ENCODE data around the gene SP110. TPM values are rescaled to one million over a fixed set of nuclear protein-coding genes. Genes with fewer than 3 reads are reported as not detected.

SP110 gene
- total and polyA plus RNA-seq, 2 of the 4 experiments (the other 2 are of a cell fraction) = 9.3 to 10.2 TPM

- H2BK15ac ChIP-seq (ENCODE audit: low read depth, low read length) = 0 out of 3 replicates have a peak overlapping the region, but pooled peaks have one; percentile 28
- CTCF ChIA-PET = interaction anchor here (1.2 kb wide), 1 partner anchor 29 kb away, joined by 7 read pairs; no protein-coding TSS in a partner anchor
- no peaks in the 10 kb centered on the region; the same call in 1 of the 2 replicates for H3K4me1 ChIP-seq (ENCODE audit: control insufficient read depth, insufficient read depth, low read length)
- no peaks in the 10 kb centered on the region for H3K36me3 ChIP-seq (ENCODE audit: control insufficient read depth, insufficient read depth, low read length)
- H3K56ac ChIP-seq (ENCODE audit: extremely low read depth, insufficient read depth, low read length) = no peak overlapping the region
- H3K4me2 ChIP-seq (ENCODE audit: low read depth, low read length) = peak overlapping the region; percentile 42; the same call in 1 of the 2 replicates
- no peak overlapping the region for H3K23ac ChIP-seq (ENCODE audit: low read depth, low read length)
- dilution Hi-C loops (cut with HindIII; ENCODE audit: low sequenced_read_pairs, unreplicated experiment) = no loop called here
- no peaks in the 10 kb centered on the region for H4K20me1 ChIP-seq (ENCODE audit: insufficient read depth, low read length)
- 0 out of 2 replicates have a peak overlapping the region, but pooled peaks have one; percentile 16 for H3K4ac ChIP-seq (ENCODE audit: low read depth, low read length)
- no peak overlapping the region for H2AK5ac ChIP-seq (ENCODE audit: low read depth, low read length)
- peaks cover 7% of the 10 kb centered on the region for H3K9me3 ChIP-seq (ENCODE audit: control insufficient read depth, insufficient read depth, low read length)
- no TSS peak for BruUV-seq (replicated peaks)
- H4K91ac ChIP-seq (ENCODE audit: insufficient read depth, low read depth, low read length) = no peak overlapping the region
- peak overlapping the region; percentile 51; the same call in 1 of the 2 replicates for H4K5ac ChIP-seq (ENCODE audit: low read depth, low read length)
- no peak overlapping the region for H3K9ac ChIP-seq (ENCODE audit: low read depth, low read length)
- DNase-seq (peak; percentile 64), ATAC-seq (ENCODE audit: low read depth) (peak; percentile 76)
- peak overlapping the region; percentile 1 for H2AFZ ChIP-seq (replicated peaks; ENCODE audit: low read length, poor library complexity)
- WGBS, 2 experiments (ENCODE audit: extremely low coverage in 2 of 2, insufficient read length in 1 of 2) = 90% methylated on average over 2 of the region's 11 CpGs; no CpG with 5 or more reads in 1 of the 2 experiments
- H3K27ac ChIP-seq (ENCODE audit: insufficient read depth, low read length) = no peak overlapping the region; the same call in 1 of the 2 replicates
- H3K4me3 ChIP-seq (ENCODE audit: insufficient read depth, low read depth, low read length) = no peak overlapping the region
- peak overlapping the region; percentile 47 for H2BK5ac ChIP-seq (ENCODE audit: low read depth, low read length, poor library complexity, severe bottlenecking)
- H3K9me1 ChIP-seq (ENCODE audit: insufficient read depth, low read length) = no peaks in the 10 kb centered on the region
- no peak overlapping the region for H3K14ac ChIP-seq (replicated peaks; ENCODE audit: low read depth, low read length)
- TF ChIP-seq USF2 (IDR thresholded peaks at IDR 0.05; ENCODE audit: low read depth, low read length) = no peak
- no peak for TF ChIP-seq CHD1 (IDR thresholded peaks at IDR 0.05; ENCODE audit: low read depth, low read length)
- TF ChIP-seq RFX5 (IDR thresholded peaks at IDR 0.05; ENCODE audit: low read depth, low read length) = no peak
- no peak for TF ChIP-seq BHLHE40 (IDR thresholded peaks at IDR 0.05; ENCODE audit: low read depth, low read length)
- no peak for TF ChIP-seq RAD21 (IDR thresholded peaks at IDR 0.05; ENCODE audit: low read length)
- no peak for TF ChIP-seq FOS (IDR thresholded peaks at IDR 0.05; ENCODE audit: low read depth, low read length)
- TF ChIP-seq MAZ (IDR thresholded peaks at IDR 0.05; ENCODE audit: borderline replicate concordance, low read depth, low read length) = no peak
- TF ChIP-seq NFE2L2 (IDR thresholded peaks at IDR 0.05; ENCODE audit: low read depth, low read length) = no peak
- no peak for TF ChIP-seq SMC3 (IDR thresholded peaks at IDR 0.05; ENCODE audit: low read depth, low read length)
- no peak for TF ChIP-seq MXI1 (IDR thresholded peaks at IDR 0.05; ENCODE audit: borderline replicate concordance, low read depth, low read length)
- TF ChIP-seq POLR2A (IDR thresholded peaks at IDR 0.05; ENCODE audit: low read depth, low read length) = no peak
- TF ChIP-seq MAFK (IDR thresholded peaks at IDR 0.05; ENCODE audit: low read depth, low read length) = no peak
- no peak for TF ChIP-seq ELK1 (IDR thresholded peaks at IDR 0.05; ENCODE audit: borderline replicate concordance, low read depth, low read length)
- no peak for TF ChIP-seq RCOR1 (IDR thresholded peaks at IDR 0.05; ENCODE audit: insufficient replicate concordance, low read length)
- no peaks in the 10 kb centered on the region for H3K79me1 ChIP-seq (ENCODE audit: low read depth in 1 of 2, low read length in 2 of 2)
- intact Hi-C loops (cut with micrococcal nuclease) = no loop called here
- H2BK20ac ChIP-seq (ENCODE audit: low read depth, low read length) = peak overlapping the region; percentile 49; the same call in 1 of the 2 replicates
- peak overlapping the region; percentile 79; the same call in 1 of the 2 replicates for H3K18ac ChIP-seq (ENCODE audit: low read depth, low read length)
- H2BK120ac ChIP-seq (ENCODE audit: low read depth, low read length) = peak overlapping the region; percentile 27; the same call in 1 of the 2 replicates
- H4K8ac ChIP-seq (ENCODE audit: low read depth in 2 of 2, low read length in 2 of 2) = peak overlapping the region in 1 of 2 experiments; percentile 41; a peak in 2 of 4 replicates
- no peaks in the 10 kb centered on the region for H3K27me3 ChIP-seq (ENCODE audit: control insufficient read depth, insufficient read depth, low read length)
- H2AK9ac ChIP-seq (replicated peaks; ENCODE audit: low read depth, low read length, poor library complexity) = no peak overlapping the region
- POLR2A ChIA-PET (ENCODE audit: unreplicated experiment) = no interaction called here
- in situ Hi-C loops (cut with MboI; ENCODE audit: low sequenced_read_pairs) = no loop called here
Measured at GRCh38 chr2:230130668-230131364, 89.0 kb downstream of the SP110 start.
